IMR-90 (cell line): Measurements from ENCODE around the gene ALOXE3. TPM values are rescaled to one million over a fixed set of nuclear protein-coding genes. Genes with fewer than 3 reads are reported as not detected.

Source experiments
- ATAC-seq: fragments of 200-7000 bp; cut with Tn5 transposase; 2 replicates; pipeline ENCODE4 v1.9.1; 2020; ENCODE audit warnings: low read depth, mild to moderate bottlenecking, moderate library complexity
- BruUV-seq: library from RNA; stranded (reverse); fragments of 400-500 nt; replicated peaks from 2 replicates; lab custom pipeline; 2021; lab: Mats Ljungman, UMichigan
- CTCF ChIA-PET: fragments of 300-600 bp; formaldehyde crosslinking; extraction: SDS; loops from one replicate; lab custom pipeline; 2021; ENCODE audit warnings: antibody characterized with exemption; lab: Yijun Ruan, JAX
- POLR2A ChIA-PET: fragments of 300-600 bp; sonication (Branson Sonifier 250); formaldehyde crosslinking; loops from one replicate; lab custom pipeline; 2022; ENCODE audit warnings: antibody characterized with exemption; ENCODE audit not compliant: unreplicated experiment; lab: Charles Lee
- DNase-seq: peaks from one replicate; pipeline ENCODE4 v3.0.0; 2013
- H2AFZ ChIP-seq: replicated peaks from 2 replicates; pipeline ENCODE3; 2013; ENCODE audit warnings: low read length, mild to moderate bottlenecking; ENCODE audit not compliant: poor library complexity
- H2AK5ac ChIP-seq: 2 replicates; pipeline ENCODE4 v1.6.1; 2013; ENCODE audit warnings: low read depth, low read length, inconsistent platforms
- H2AK9ac ChIP-seq: replicated peaks from 2 replicates; pipeline ENCODE3; 2013; ENCODE audit warnings: mild to moderate bottlenecking, low read depth, low read length, moderate library complexity; ENCODE audit not compliant: poor library complexity
- H2BK120ac ChIP-seq: 2 replicates; pipeline ENCODE4 v1.6.1; 2013; ENCODE audit warnings: low read depth, low read length, inconsistent platforms
- H2BK15ac ChIP-seq: 3 replicates; pipeline ENCODE4 v1.6.1; 2013; ENCODE audit warnings: low read depth, low read length, inconsistent platforms
- H2BK20ac ChIP-seq: 2 replicates; pipeline ENCODE4 v1.6.1; 2013; ENCODE audit warnings: low read depth, mild to moderate bottlenecking, inconsistent platforms, low read length, moderate library complexity
- H2BK5ac ChIP-seq: 2 replicates; pipeline ENCODE4 v1.6.1; 2013; ENCODE audit warnings: mild to moderate bottlenecking, low read depth, low read length, inconsistent platforms; ENCODE audit not compliant: poor library complexity, severe bottlenecking
- H3K14ac ChIP-seq: replicated peaks from 2 replicates; pipeline ENCODE4 v1.6.1; 2013; ENCODE audit warnings: low read depth, low read length, inconsistent platforms
- H3K18ac ChIP-seq: 2 replicates; pipeline ENCODE4 v1.6.1; 2013; ENCODE audit warnings: low read depth, low read length, control low read depth
- H3K23ac ChIP-seq: 2 replicates; pipeline ENCODE4 v1.6.1; 2013; ENCODE audit warnings: low read depth, low read length, inconsistent platforms
- H3K27ac ChIP-seq: 2 replicates; pipeline ENCODE4 v1.5.1; 2013; ENCODE audit warnings: mild to moderate bottlenecking, control low read depth, low read length; ENCODE audit not compliant: insufficient read depth
- H3K27me3 ChIP-seq: 2 replicates; pipeline ENCODE4 v1.6.1; 2013; ENCODE audit warnings: low read length; ENCODE audit not compliant: control insufficient read depth, insufficient read depth
- H3K36me3 ChIP-seq: 2 replicates; pipeline ENCODE4 v1.6.1; 2013; ENCODE audit warnings: low read length, mixed read lengths; ENCODE audit not compliant: control insufficient read depth, insufficient read depth
- H3K4ac ChIP-seq: 2 replicates; pipeline ENCODE4 v1.6.1; 2013; ENCODE audit warnings: low read depth, low read length, inconsistent platforms
- H3K4me1 ChIP-seq: 2 replicates; pipeline ENCODE4 v1.6.1; 2013; ENCODE audit warnings: low read length, mixed read lengths; ENCODE audit not compliant: control insufficient read depth, insufficient read depth
- H3K4me2 ChIP-seq: 2 replicates; pipeline ENCODE4 v1.6.1; 2013; ENCODE audit warnings: low read depth, mild to moderate bottlenecking, control low read depth, low read length, moderate library complexity
- H3K4me3 ChIP-seq: 2 replicates; pipeline ENCODE4 v1.5.1; 2013; ENCODE audit warnings: low read depth, mild to moderate bottlenecking, control low read depth, low read length, moderate library complexity; ENCODE audit not compliant: insufficient read depth
- H3K56ac ChIP-seq: 2 replicates; pipeline ENCODE4 v1.6.1; 2013; ENCODE audit warnings: low read length, inconsistent platforms; ENCODE audit not compliant: insufficient read depth; ENCODE audit errors: extremely low read depth
- H3K79me1 ChIP-seq, 2 experiments: 2 replicates each; pipeline ENCODE4 v1.6.1; 2013; ENCODE audit warnings: low read length in 2 of 2, inconsistent platforms in 1 of 2, low read depth in 1 of 2
- H3K9ac ChIP-seq: 2 replicates; pipeline ENCODE4 v1.6.1; 2013; ENCODE audit warnings: low read depth, low read length, control low read depth
- H3K9me1 ChIP-seq: 2 replicates; pipeline ENCODE4 v1.6.1; 2013; ENCODE audit warnings: low read length, inconsistent platforms; ENCODE audit not compliant: insufficient read depth
- H3K9me3 ChIP-seq: 2 replicates; pipeline ENCODE4 v1.6.1; 2013; ENCODE audit warnings: low read length; ENCODE audit not compliant: control insufficient read depth, insufficient read depth
- H4K20me1 ChIP-seq: 2 replicates; pipeline ENCODE4 v1.6.1; 2013; ENCODE audit warnings: low read length, inconsistent platforms; ENCODE audit not compliant: insufficient read depth
- H4K5ac ChIP-seq: 2 replicates; pipeline ENCODE4 v1.6.1; 2013; ENCODE audit warnings: mild to moderate bottlenecking, low read depth, low read length, control low read depth
- H4K8ac ChIP-seq, 2 experiments: 2 replicates each; pipeline ENCODE4 v1.6.1; 2013; ENCODE audit warnings: low read depth in 2 of 2, low read length in 2 of 2, control low read depth in 1 of 2, inconsistent platforms in 1 of 2
- H4K91ac ChIP-seq: 2 replicates; pipeline ENCODE4 v1.6.1; 2013; ENCODE audit warnings: low read depth, low read length, inconsistent platforms; ENCODE audit not compliant: insufficient read depth
- BHLHE40 ChIP-seq: fragments of 150-350 bp; IDR thresholded peaks from 2 replicates; pipeline ENCODE4 v1.6.1; 2016; ENCODE audit warnings: mild to moderate bottlenecking, low read depth, low read length
- CEBPB ChIP-seq: IDR thresholded peaks from 2 replicates; pipeline ENCODE4 v1.6.1; 2012; ENCODE audit warnings: low read depth, low read length, improper control_type of control experiment
- CHD1 ChIP-seq: IDR thresholded peaks from 2 replicates; pipeline ENCODE4 v1.6.1; 2012; ENCODE audit warnings: low read depth, low read length, improper control_type of control experiment
- FOS ChIP-seq: fragments of 150-350 bp; IDR thresholded peaks from 2 replicates; pipeline ENCODE4 v1.6.1; 2016; ENCODE audit warnings: low read depth, low read length
- MAFK ChIP-seq: IDR thresholded peaks from 2 replicates; pipeline ENCODE4 v1.6.1; 2012; ENCODE audit warnings: low read depth, low read length, improper control_type of control experiment
- RCOR1 ChIP-seq: IDR thresholded peaks from 2 replicates; pipeline ENCODE4 v1.6.1; 2012; ENCODE audit warnings: mild to moderate bottlenecking, low read length, improper control_type of control experiment; ENCODE audit not compliant: insufficient replicate concordance
- WGBS, 2 experiments: methylation state at CpG; one replicate each; pipeline versions ENCODE4 v1.1.5 to v1.1.7; 2013; ENCODE audit warnings: missing lambda C conversion rate in 2 of 2; ENCODE audit not compliant: insufficient read length in 1 of 2; ENCODE audit errors: extremely low coverage in 2 of 2; 5-methylcytosine and 5-hydroxymethylcytosine counted together
- dilution Hi-C: fragments of 300-500 bp; cut with HindIII; formaldehyde crosslinking; loops from one replicate; pipeline ENCODE4 v1.14.3; 2018; ENCODE audit warnings: low sequenced_read_pairs; ENCODE audit not compliant: unreplicated experiment
- in situ Hi-C: fragments of 300-500 bp; cut with MboI; formaldehyde crosslinking; loops from 3 replicates; pipeline ENCODE4 v1.14.3; 2019; ENCODE audit warnings: low sequenced_read_pairs, inconsistent platforms, mixed read lengths
- intact Hi-C: fragments of 100-400 bp; cut with micrococcal nuclease; formaldehyde crosslinking; loops from 2 replicates; pipeline ENCODE4 v1.10.0; 2022
- polyA plus RNA-seq, 3 experiments: library from polyadenylated mRNA; depleted of rRNA; stranded (reverse); fragments of >200 nt; gene quantifications; 2 replicates each; pipeline ENCODE4 v1.2.3, GENCODE V29; 2012; ENCODE audit warnings: low replicate concordance in 1 of 3
- total RNA-seq: library from RNA; depleted of rRNA; stranded (reverse); fragments of >200 nt; gene quantifications from 2 replicates; pipeline ENCODE4 v1.2.3, GENCODE V29; 2012

The ALOXE3 gene
- total and polyA plus RNA-seq, 2 of the 4 experiments (the other 2 are of a cell fraction) = under 0.01 to 0.26 TPM

GRCh38 chr17:8156246-8156992 is 38.1 kb upstream of the ALOXE3 start (continued):
- TF ChIP-seq RCOR1 (no peak), FOS (peak; percentile 82), BHLHE40 (peak; percentile 99), MAFK (no peak)

GRCh38 chr17:8155996-8156245 is 37.6 kb upstream of the ALOXE3 start:
- Histone ChIP-seq H2BK20ac (no peak overlapping the region), H3K27ac (peak overlapping the region; percentile 45), H3K4me1 (peaks cover 20% of the 10 kb centered on the region), H4K20me1 (peaks cover 8% of the 10 kb centered on the region), H4K5ac (no peak overlapping the region), H2AK9ac (peak overlapping the region; percentile 81), H3K14ac (no peak overlapping the region), H2BK5ac (peak overlapping the region; percentile 75), H3K23ac (peak overlapping the region; percentile 84; the same call in 1 of the 2 replicates), H3K56ac (no peak overlapping the region), H3K36me3 (peaks cover 10% of the 10 kb centered on the region; the same call in 1 of the 2 replicates), H4K91ac (peak overlapping the region; percentile 17; the same call in 1 of the 2 replicates), H3K9me3 (no peaks in the 10 kb centered on the region), H3K9me1 (peaks cover 18% of the 10 kb centered on the region), H3K4me3 (peak overlapping the region; percentile 69), H3K4me2 (peak overlapping the region; percentile 87), H3K79me1 (peaks cover 3 to 44% of the 10 kb centered on the region in 2 experiments; a peak in 3 of 4 replicates), H2AK5ac (peak overlapping the region; percentile 54; the same call in 1 of the 2 replicates), H3K27me3 (no peaks in the 10 kb centered on the region), H2AFZ (peak overlapping the region; percentile 89), H3K18ac (peak overlapping the region; percentile 21; the same call in 1 of the 2 replicates), H3K4ac (peak overlapping the region; percentile 65), H4K8ac (peak overlapping the region in 1 of 2 experiments; percentile 75; a peak in 2 of 4 replicates), H2BK120ac (no peak overlapping the region), H3K9ac (peak overlapping the region; percentile 55), H2BK15ac (no peak overlapping the region)
- BruUV-seq = no TSS peak
- TF ChIP-seq CHD1 (peak; percentile 94; the same call in 1 of the 2 replicates), CEBPB (no peak)
- no peak for ATAC-seq
- DNase-seq = no peak
- CTCF ChIA-PET = interaction anchor here (0.8 to 1.2 kb wide), 2 partner anchors 18 to 81 kb away, joined by 4 to 7 read pairs; no protein-coding TSS in a partner anchor
- in situ Hi-C loops = loop anchor here (25.0 kb wide), 1 partner anchor 919 kb away; the partner anchor contains the start of genes DVL2, GABARAP and PHF23
- dilution Hi-C loops = no loop called here
- intact Hi-C loops = loop anchor here (1.0 to 5.0 kb wide), 3 partner anchors 31 to 74 kb away; no protein-coding TSS in a partner anchor
- POLR2A ChIA-PET = interaction anchor here (1.4 kb wide), 1 partner anchor 17 kb away, joined by 8 read pairs; no protein-coding TSS in a partner anchor
- WGBS, 2 experiments = 1% methylated on average over 7 of the region's 11 CpGs; no CpG with 5 or more reads in 1 of the 2 experiments
